Activated naive CD4-positive, alpha-beta T cell treated with anti-CD3 and anti-CD28 coated beads, Interleukin-2, amount 50 U/mL, for 72 hours (primary cell): ENCODE data around the gene SUFU. TPM values are rescaled to one million over a fixed set of nuclear protein-coding genes. Genes with fewer than 3 reads are reported as not detected.

Experiments
- ATAC-seq, 2 donors: fragments of 150-1000 bp; cut with Tn5 transposase; 2 replicates each; pipeline ENCODE4 v1.10.0; 2021; ENCODE audit warnings: mild to moderate bottlenecking in 2 of 2, moderate library complexity in 2 of 2
- DNase-seq, 2 donors: peaks; one replicate each; pipeline ENCODE4 v3.0.0; 2021 to 2022; ENCODE audit warnings: low spot score in 2 of 2
- H3K27ac Mint-ChIP-seq, 2 donors: one replicate each; pipeline ENCODE4 v1.8.0; 2022; ENCODE audit warnings: mild to moderate bottlenecking in 2 of 2, mixed read lengths in 2 of 2
- H3K36me3 Mint-ChIP-seq, 2 donors: one replicate each; pipeline ENCODE4 v1.8.0; 2022; ENCODE audit warnings: mixed read lengths in 2 of 2
- H3K9me3 Mint-ChIP-seq, 2 donors: one replicate each; pipeline ENCODE4 v1.8.0; 2022; ENCODE audit warnings: mixed read lengths in 2 of 2
- total RNA-seq, 2 donors: library from RNA; stranded (reverse); gene quantifications; one replicate each; pipeline ENCODE4 v1.2.3, GENCODE V29; 2022

SUFU gene
- total RNA-seq, 2 donors from 2014 or later: 9.1 to 9.9 TPM

- DNase-seq: peak; percentile 68 to 72
- Mint-ChIP-seq H3K36me3 (peaks cover 9 to 23% of the 10 kb centered on the region in 2 donors), H3K9me3 (no peaks in the 10 kb centered on the region), H3K27ac (peak within 1 kb of the TSS; percentile 87 to 98)
- ATAC-seq: no peak
Observed at GRCh38 chr10:102644066-102644645, 140.4 kb downstream of the SUFU start, which contains the start of gene TRIM8. Gene TRIM8 (plus strand): TSS chr10:102644479. CDS start chr10:102644618, 139 bp downstream.

GRCh38 chr10:102644646-102645387 is 141.0 kb downstream of the SUFU start:
- ATAC-seq: peak; percentile 23 to 39
- Mint-ChIP-seq H3K9me3 (no peaks in the 10 kb centered on the region), H3K36me3 (peaks cover 9 to 23% of the 10 kb centered on the region in 2 donors), H3K27ac (peak overlapping the region; percentile 87 to 98)
- peak; percentile 80 to 81 for DNase-seq

GRCh38 chr10:102645388-102645740 is 141.6 kb downstream of the SUFU start:
- DNase-seq (no peak), ATAC-seq (no peak)
- Mint-ChIP-seq H3K9me3 (no peaks in the 10 kb centered on the region), H3K36me3 (peaks cover 9 to 23% of the 10 kb centered on the region in 2 donors), H3K27ac (peak overlapping the region; percentile 87 to 98)

GRCh38 chr10:102645741-102646609 is 142.2 kb downstream of the SUFU start:
- DNase-seq: peak; percentile 69 to 88
- H3K36me3 Mint-ChIP-seq: peaks cover 9 to 23% of the 10 kb centered on the region in 2 donors
- ATAC-seq: peak; percentile 57 to 59
- no peaks in the 10 kb centered on the region for H3K9me3 Mint-ChIP-seq
- peak overlapping the region; percentile 87 to 98 for H3K27ac Mint-ChIP-seq

- no peaks in the 10 kb centered on the region for H3K9me3 Mint-ChIP-seq
- no peak for ATAC-seq
- H3K27ac Mint-ChIP-seq: peak overlapping the region; percentile 87 to 98
- H3K36me3 Mint-ChIP-seq: peaks cover 9 to 23% of the 10 kb centered on the region in 2 donors
- DNase-seq: peak in 1 of 2 donors; percentile 43
Observed at GRCh38 chr10:102646610-102647442, 143.1 kb downstream of the SUFU start.

- H3K36me3 Mint-ChIP-seq: peaks cover 9 to 23% of the 10 kb centered on the region in 2 donors
Observed at GRCh38 chr10:102647443-102648268, 143.9 kb downstream of the SUFU start.

GRCh38 chr10:102648269-102648888 is 144.6 kb downstream of the SUFU start:
- no peaks in the 10 kb centered on the region for H3K9me3 Mint-ChIP-seq
- peak overlapping the region; percentile 32 to 44 for H3K27ac Mint-ChIP-seq
- H3K36me3 Mint-ChIP-seq: peaks cover 9 to 23% of the 10 kb centered on the region in 2 donors
- no peak for DNase-seq
- ATAC-seq: no peak

More at GRCh38 chr10:102647443-102648268, 143.9 kb downstream of the SUFU start:
- no peak for DNase-seq
- no peak for ATAC-seq
- Mint-ChIP-seq H3K27ac (peak overlapping the region; percentile 32 to 44), H3K9me3 (no peaks in the 10 kb centered on the region)

- Mint-ChIP-seq H3K36me3 (peaks cover 9 to 23% of the 10 kb centered on the region in 2 donors), H3K27ac (peak overlapping the region; percentile 8 to 85), H3K9me3 (no peaks in the 10 kb centered on the region)
- no peak for DNase-seq
- ATAC-seq: no peak
Observed at GRCh38 chr10:102648889-102649796, 145.4 kb downstream of the SUFU start.

- no peaks in the 10 kb centered on the region for H3K9me3 Mint-ChIP-seq
- no peak overlapping the region for H3K27ac Mint-ChIP-seq
- no peak for ATAC-seq
- H3K36me3 Mint-ChIP-seq: peaks cover 5 to 19% of the 10 kb centered on the region in 2 donors
- no peak for DNase-seq
Observed at GRCh38 chr10:102649797-102650654, 146.3 kb downstream of the SUFU start.

GRCh38 chr10:102650655-102651454 is 147.1 kb downstream of the SUFU start:
- ATAC-seq (no peak), DNase-seq (no peak)
- Mint-ChIP-seq H3K9me3 (no peaks in the 10 kb centered on the region), H3K36me3 (peaks cover 0 to 11% of the 10 kb centered on the region in 2 donors), H3K27ac (peak overlapping the region; percentile 44 to 68)

GRCh38 chr10:102651455-102652169 is 147.8 kb downstream of the SUFU start:
- ATAC-seq (no peak), DNase-seq (no peak)
- Mint-ChIP-seq H3K36me3 (peaks cover 0 to 3% of the 10 kb centered on the region in 2 donors), H3K27ac (peak overlapping the region; percentile 68 to 72), H3K9me3 (no peaks in the 10 kb centered on the region)
